GM18867 (cell line): Measurements from ENCODE around the gene PPP4R2.
"Not testable (repeated sequence)": the region's sequence is repeated elsewhere in the genome, so short reads cannot be mapped to it uniquely, and the experiment has no call there.

Source experiments
- ATAC-seq: cut with Tn5 transposase; IDR thresholded peaks from one replicate; pipeline ENCODE4 v1.9.1; 2021; ENCODE audit warnings: mild to moderate bottlenecking, moderate library complexity; ENCODE audit not compliant: unreplicated experiment

Gene PPP4R2

GRCh38 chr3:73021301-73021835 is 24.8 kb downstream of the PPP4R2 start:
- ATAC-seq: no peak

DNA sequence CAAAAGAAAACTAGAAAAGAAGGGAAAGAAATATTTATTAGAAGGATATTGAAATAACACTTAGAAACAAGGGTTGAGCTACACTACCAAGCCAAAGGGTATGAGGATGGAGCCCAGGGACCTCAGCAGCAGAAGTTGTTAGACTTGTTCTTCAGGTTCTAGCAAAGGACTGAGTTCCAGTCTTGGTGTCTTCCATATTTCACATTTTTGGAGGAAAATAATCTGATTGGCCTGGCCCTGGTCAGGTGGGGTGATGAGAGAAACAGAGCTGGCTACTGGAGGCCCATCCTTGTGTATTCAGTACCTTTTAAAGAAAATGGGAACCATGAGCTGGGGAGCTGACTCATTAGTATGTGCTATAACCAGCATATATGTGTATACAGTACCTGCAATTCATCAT is 28.2 kb downstream of the PPP4R2 start:
- no peak for ATAC-seq

DNA sequence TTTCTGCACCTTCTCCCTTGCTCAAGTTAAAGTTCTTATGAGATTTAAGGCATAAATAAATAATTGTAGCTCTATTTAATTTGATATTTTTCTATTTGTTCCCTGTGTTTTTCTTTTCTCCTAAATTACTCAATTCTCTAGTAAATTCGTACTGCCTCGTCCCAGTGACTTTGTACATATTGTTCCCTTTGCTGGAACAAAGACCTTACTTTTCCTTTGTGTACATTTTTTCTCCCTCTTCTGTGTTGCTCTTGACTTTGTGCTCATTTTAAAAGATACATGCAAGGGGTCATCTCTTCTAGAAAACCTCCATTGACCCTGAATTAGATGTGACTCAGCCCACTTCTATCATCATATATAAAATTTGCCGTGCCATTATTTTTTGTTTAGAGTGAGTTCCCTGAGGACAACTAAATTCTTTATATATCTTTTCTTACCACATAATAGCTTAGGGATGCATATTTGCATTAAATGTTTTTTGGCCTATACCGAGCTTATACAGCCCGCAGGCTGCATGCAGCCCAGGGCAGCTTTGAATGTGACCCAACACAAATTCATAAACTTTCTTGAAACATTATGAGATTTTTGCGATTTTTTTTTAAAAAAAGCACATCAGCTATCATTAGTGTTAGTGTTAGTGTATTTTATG is 29.6 kb downstream of the PPP4R2 start:
- ATAC-seq: no peak

- ATAC-seq: no peak
These were observed 30.1 kb downstream of the PPP4R2 start for GRCh38 chr3:73026760-73027113.

- ATAC-seq: no peak
These were observed 32.2 kb downstream of the PPP4R2 start for GRCh38 chr3:73028803-73029202.

GRCh38 chr3:73029321-73029796 is 32.7 kb downstream of the PPP4R2 start:
- no peak for ATAC-seq

GRCh38 chr3:73030073-73030597 is 33.5 kb downstream of the PPP4R2 start:
- ATAC-seq: no peak

DNA sequence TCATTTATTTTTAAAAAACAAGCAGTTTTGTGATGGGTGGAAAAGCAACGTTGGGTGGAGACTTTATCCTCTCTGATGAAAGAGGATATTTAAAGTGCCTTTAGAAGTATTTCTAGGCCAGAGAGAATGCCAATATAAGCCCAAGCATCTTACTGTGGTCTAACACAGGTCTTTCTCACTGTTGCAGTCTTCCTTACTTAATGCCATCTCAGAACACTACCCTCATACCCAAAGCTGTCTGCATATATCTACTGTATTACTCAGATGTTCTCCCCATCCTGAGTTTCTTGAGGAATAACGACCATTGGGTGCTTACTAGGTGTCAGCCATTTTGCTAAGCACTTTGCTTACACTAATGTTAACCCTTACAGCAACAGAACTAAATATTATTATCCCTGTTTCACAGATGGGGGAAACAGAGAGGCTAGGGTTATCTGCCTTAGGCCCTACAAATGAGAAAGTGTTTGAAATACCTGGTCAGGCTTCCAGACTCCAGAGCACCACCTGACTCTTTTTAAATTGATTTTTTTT is 35.0 kb downstream of the PPP4R2 start:
- no peak for ATAC-seq

DNA sequence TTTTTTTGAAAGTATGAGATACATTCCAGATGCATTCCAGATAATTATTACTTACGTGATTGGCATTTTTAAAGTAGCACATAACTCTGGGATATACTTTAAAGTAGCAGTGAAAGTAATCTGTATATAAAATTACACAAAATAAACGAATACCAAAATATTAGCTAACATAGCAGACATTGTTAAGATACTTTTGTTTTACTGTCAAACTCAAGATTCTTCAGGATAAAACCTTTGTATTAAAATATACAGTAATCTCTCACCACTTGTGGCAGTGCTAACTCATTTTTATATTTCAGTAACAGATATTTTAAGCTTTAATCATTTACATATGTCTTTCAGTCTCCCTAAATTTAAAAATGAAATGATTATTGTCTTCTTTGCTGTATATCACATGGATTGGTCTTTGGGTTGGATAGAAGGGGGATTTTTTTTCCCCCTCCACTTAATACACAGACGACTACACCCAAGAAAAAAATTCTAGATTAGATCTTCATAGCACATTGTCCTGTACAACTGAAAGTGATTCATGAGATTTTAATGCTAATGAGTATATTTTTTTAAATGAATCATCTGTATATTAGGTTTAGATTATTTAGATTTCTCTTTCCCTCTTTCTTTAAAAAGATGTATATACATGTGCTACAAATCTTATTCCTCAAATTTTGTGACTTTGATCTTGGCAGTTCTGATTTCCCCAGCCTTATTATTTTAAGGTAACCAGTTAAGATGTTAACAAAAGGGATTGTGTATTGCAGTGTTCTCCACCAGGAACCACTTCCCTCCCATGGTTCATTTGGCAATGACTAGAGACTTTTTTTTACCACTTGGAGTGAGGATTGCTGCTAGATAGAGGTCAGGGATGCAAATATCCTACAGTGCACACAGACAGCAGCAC is 40.3 kb downstream of the PPP4R2 start:
- ATAC-seq: no peak

GRCh38 chr3:73041537-73041936 is 44.9 kb downstream of the PPP4R2 start:
- no peak for ATAC-seq

DNA sequence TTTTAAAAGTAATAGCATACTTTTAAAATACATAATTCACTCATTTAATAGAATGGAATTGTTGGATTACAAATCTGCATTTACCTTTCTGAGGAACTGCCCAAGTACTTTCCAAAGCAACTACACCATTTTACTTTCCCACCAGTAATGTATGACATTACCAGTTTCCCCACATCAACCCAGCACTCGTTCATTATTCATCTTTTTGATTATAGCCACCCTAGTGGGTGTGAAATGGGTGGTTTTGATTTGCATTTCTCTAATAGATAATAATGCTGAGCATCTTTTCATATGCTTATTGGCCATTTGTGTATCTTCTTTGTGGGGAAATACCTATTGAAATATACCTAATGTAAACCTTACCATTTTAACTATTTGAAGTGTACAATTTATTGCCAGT is 46.8 kb downstream of the PPP4R2 start:
- no peak for ATAC-seq

DNA sequence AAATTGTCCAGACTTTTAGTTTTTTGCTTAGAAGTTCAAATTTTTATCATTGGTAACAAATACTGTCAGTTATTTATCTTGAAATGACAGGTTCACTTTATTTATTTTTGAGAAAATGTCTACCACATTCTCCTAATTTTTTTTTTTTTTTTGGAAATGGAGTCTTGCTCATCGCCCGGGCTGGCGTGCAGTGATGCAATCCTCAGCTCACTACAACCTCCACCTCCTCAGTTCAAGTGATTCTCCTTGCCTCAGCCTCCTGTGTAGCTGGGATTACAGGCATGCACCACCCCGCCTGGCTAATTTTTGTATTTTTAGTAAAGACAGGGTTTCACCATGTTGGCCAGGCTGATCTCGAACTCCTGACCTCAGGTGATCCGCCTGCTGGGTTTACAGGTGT is 48.8 kb downstream of the PPP4R2 start:
- ATAC-seq: no peak

- ATAC-seq: no peak
These were observed 49.6 kb downstream of the PPP4R2 start for GRCh38 chr3:73046195-73046594.

- no peak for ATAC-seq
These were observed 52.7 kb downstream of the PPP4R2 start for GRCh38 chr3:73049319-73049718.

DNA sequence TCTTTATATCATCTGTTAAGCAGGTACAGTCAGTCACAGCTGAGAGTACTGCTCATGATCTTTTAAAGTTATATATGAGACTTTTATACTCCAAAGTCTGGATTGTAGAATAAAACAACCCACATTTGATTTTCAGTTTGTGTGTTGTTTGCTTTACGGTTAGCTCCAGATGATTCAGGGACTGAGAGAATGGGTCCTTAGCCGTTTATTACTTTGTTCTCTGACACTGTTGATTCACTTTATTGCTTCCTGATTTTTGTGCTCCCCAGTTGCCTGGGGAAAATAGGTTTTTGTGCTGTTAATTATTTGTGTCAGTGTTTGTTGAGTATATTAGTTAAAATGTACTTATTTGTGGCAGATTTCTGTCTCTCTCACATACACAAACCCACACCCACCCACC is 56.2 kb downstream of the PPP4R2 start:
- ATAC-seq: no peak

GRCh38 chr3:73055583-73055982 is 59.0 kb downstream of the PPP4R2 start:
- ATAC-seq: no peak

- no peak for ATAC-seq
These were observed 59.6 kb downstream of the PPP4R2 start for GRCh38 chr3:73056014-73056844.

- no peak for ATAC-seq
These were observed 60.2 kb downstream of the PPP4R2 start for GRCh38 chr3:73056845-73057150.

DNA sequence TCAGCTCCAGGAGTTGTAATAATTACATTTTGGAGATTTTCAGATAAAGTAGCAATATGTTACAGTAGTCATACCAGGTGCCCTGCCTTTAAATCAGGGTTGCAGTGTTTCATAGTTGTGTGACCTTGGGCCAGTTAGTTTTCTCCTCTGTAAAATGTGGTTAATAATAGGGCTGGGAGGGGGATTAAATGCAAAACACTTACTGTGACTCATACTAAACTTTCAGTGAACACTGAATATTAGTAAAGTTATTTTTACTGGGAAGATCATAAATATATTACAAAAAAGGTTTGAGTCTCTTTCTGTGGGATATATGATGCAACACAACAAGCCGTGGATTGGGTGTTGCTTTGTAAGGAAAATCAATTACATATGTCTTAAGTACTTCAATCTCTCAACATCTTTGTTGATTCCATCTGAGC is 63.7 kb downstream of the PPP4R2 start:
- ATAC-seq: no peak

- no peak for ATAC-seq
These were observed 64.8 kb downstream of the PPP4R2 start, which contains the start of gene EBLN2 for GRCh38 chr3:73061416-73061815. EBLN2 (plus strand) TSS chr3:73061659; CDS start chr3:73062082, 423 bp downstream.

DNA sequence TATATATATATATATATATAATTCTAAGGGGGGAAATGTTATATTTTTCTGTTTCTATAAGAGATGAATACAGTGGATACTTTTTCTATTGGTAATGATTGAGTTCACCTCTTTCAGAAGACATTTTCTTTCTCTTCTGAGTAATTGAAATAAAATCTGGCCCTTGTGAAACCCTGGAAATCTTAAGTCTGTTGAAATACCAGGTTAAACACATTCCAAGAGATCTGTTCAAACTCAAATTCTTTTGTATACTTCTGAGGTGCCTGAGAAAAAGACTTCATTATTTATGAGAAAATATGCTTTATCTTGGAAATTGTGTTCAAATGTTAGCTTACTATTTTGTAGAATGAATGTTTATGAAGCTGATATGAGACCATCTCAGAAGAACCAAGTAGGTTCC is 69.6 kb downstream of the PPP4R2 start:
- not testable (repeated sequence) for ATAC-seq
